WERI-Rb-1 (cell line): Measurements from ENCODE around the gene FIZ1.
"Not testable (repeated sequence)": the region's sequence is repeated elsewhere in the genome, so short reads cannot be mapped to it uniquely, and the experiment has no call there.

Experiments
- DNase-seq: peaks from one replicate; pipeline ENCODE4 v3.0.0-alpha.2; 2020
- H3K27ac ChIP-seq: fragments of 250-450 bp; sonication (Bioruptor Pico); 2 replicates; pipeline ENCODE4 v1.5.1; 2020; ENCODE audit warnings: mild to moderate bottlenecking, moderate library complexity
- H3K27me3 ChIP-seq: fragments of 250-450 bp; sonication (Bioruptor Pico); 2 replicates; pipeline ENCODE4 v1.5.1; 2021; ENCODE audit warnings: mild to moderate bottlenecking, low read depth, moderate library complexity; ENCODE audit not compliant: insufficient read depth, severe bottlenecking
- H3K36me3 ChIP-seq: fragments of 250-450 bp; sonication (Bioruptor Pico); 2 replicates; pipeline ENCODE4 v1.5.1; 2020; ENCODE audit warnings: mild to moderate bottlenecking, moderate library complexity
- H3K4me3 ChIP-seq: 2 replicates; pipeline ENCODE4 v1.5.1; 2011; ENCODE audit warnings: low read depth, mild to moderate bottlenecking, control low read depth, low read length
- H3K9me3 ChIP-seq: fragments of 250-450 bp; sonication (Bioruptor Pico); 2 replicates; pipeline ENCODE4 v1.5.1; 2021; ENCODE audit warnings: mild to moderate bottlenecking, moderate library complexity; ENCODE audit not compliant: severe bottlenecking
- CTCF ChIP-seq: IDR thresholded peaks from 2 replicates; pipeline ENCODE4 v1.5.1; 2011; ENCODE audit warnings: low read depth, mild to moderate bottlenecking, control low read depth, inconsistent platforms, low read length

The FIZ1 gene

DNA sequence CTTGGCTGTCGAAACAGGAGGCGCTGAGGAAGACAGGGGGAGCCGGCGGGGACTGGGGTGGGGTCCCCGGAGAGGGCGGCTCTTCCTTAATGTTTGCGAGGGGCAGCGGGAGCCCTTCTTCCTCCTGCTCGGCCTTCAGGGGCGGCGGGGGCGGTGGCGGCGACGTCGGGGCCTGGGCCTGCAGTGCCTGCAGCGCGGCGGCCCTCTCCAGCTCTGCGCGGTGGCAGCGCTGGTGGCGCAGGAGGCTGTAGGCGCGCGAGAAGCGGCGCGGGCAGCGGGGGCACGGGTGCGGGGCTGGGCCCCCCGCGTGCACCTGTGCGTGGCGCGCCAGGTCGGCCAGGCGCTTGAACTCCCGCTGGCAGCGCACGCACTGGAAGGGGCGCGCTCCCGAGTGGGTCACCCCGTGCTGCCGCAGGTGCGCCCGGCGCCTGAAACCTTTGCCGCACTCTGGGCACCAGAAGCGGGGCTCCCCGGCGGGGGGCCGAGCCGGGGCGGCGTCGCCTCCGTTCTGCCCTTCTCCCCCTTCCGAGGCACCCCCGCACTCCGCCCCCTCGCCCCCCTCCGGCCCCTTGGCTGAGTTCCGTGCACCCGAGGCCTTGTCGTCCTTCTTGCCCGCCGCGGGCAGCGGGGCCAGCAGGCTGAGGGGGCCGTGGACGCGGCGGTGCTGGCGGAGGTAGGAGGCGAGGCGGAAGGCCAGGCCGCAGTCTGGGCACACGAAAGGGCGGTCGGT, 21.1 kb downstream of the FIZ1 start:
- H3K4me3 ChIP-seq: no peak overlapping the region
- H3K9me3 ChIP-seq: no peaks in the 10 kb centered on the region
- H3K27ac ChIP-seq: no peak overlapping the region
- H3K27me3 ChIP-seq: no peaks in the 10 kb centered on the region
- TF ChIP-seq CTCF: no peak
- peaks cover 18% of the 10 kb centered on the region for H3K36me3 ChIP-seq
- no peak for DNase-seq

DNA sequence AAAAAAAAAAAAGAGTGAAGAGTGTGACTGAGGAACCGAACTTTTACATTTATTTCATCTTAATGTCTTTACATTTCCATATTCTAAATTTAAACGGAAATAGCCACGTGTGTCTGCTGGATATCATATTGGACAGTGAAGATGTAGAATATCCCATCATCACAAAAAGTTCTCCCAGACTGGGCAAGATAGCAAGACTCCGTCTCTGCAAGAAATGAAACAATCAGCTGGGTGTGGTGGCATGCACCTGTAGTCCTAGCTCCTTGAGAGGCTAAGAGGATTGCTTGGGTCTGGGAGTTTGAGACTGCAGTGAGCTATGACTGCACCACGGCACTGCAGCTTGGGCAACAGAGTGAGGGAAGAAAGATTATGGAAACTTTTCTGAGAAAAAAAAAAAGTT, 22.6 kb downstream of the FIZ1 start:
- Histone ChIP-seq H3K4me3 (no peak overlapping the region), H3K36me3 (peaks cover 18% of the 10 kb centered on the region), H3K9me3 (no peaks in the 10 kb centered on the region), H3K27me3 (no peaks in the 10 kb centered on the region), H3K27ac (no peak overlapping the region)
- no peak for TF ChIP-seq CTCF
- DNase-seq: no peak

- not testable (repeated sequence) for H3K9me3 ChIP-seq, H3K27me3 ChIP-seq, H3K27ac ChIP-seq, DNase-seq, H3K4me3 ChIP-seq
- peaks cover 18% of the 10 kb centered on the region for H3K36me3 ChIP-seq
Measured at GRCh38 chr19:55573929-55574328, 25.4 kb downstream of the FIZ1 start.

DNA sequence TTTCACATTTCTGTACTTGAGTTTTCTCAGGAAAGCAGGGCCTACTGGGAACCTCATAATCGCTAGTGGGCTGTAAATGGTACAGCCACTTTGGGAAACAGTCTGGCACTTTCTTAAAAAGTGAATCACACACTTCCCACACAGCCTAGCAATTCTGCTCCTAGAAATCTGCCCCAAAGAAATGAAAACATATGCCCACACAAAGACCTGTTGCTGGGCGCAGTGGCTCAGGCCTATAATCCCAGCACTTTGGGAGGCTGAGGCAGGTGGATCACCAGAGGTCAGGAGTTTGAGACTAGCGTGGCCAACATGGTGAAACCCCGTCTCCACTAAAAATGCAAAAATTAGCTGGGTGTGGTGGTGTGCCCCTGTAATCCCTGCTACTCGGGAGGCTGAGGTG, 29.8 kb downstream of the FIZ1 start:
- not testable (repeated sequence) for H3K27me3 ChIP-seq, H3K9me3 ChIP-seq, DNase-seq, H3K27ac ChIP-seq, H3K36me3 ChIP-seq, H3K4me3 ChIP-seq

GRCh38 chr19:55567708-55568328, 31.5 kb downstream of the FIZ1 start:
- H3K9me3 ChIP-seq: no peaks in the 10 kb centered on the region
- H3K36me3 ChIP-seq: no peaks in the 10 kb centered on the region
- H3K4me3 ChIP-seq: no peak overlapping the region
- no peak for DNase-seq
- TF ChIP-seq CTCF: no peak
- H3K27me3 ChIP-seq: no peaks in the 10 kb centered on the region
- no peak overlapping the region for H3K27ac ChIP-seq

DNA sequence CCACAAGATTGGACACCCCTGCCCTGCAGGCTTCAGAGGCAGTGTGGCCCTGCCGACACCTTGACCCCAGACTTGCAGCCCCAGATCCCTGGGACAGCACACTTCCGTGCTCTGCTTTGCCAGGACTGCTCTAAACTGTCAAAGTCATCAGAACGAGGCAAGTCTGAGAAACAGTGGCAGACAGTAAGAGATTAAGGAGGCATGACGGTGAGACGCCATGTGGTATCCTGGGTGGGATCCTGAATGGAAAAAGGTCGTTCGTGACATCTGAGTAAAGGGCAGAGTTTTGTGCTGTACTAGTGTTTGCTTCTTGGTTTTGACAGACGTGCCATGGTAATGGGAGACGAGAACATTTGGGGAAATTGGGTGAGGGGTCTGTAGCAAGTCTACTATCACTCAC, 32.5 kb downstream of the FIZ1 start:
- Histone ChIP-seq H3K27me3 (no peaks in the 10 kb centered on the region), H3K27ac (no peak overlapping the region), H3K9me3 (no peaks in the 10 kb centered on the region), H3K36me3 (no peaks in the 10 kb centered on the region), H3K4me3 (no peak overlapping the region)
- no peak for TF ChIP-seq CTCF
- no peak for DNase-seq

GRCh38 chr19:55563261-55563690, 36.0 kb downstream of the FIZ1 start:
- peak; percentile 70 for DNase-seq
- Histone ChIP-seq H3K36me3 (no peaks in the 10 kb centered on the region), H3K9me3 (no peaks in the 10 kb centered on the region), H3K4me3 (no peak overlapping the region), H3K27ac (peak overlapping the region; percentile 28; the same call in 1 of the 2 replicates), H3K27me3 (no peaks in the 10 kb centered on the region)
- no peak for TF ChIP-seq CTCF
